GM18508 (cell line): ENCODE data around the gene TRIM50.

ENCODE experiments used
- ATAC-seq: cut with Tn5 transposase; IDR thresholded peaks from one replicate; pipeline ENCODE4 v1.9.1; 2021; ENCODE audit warnings: moderate number of reproducible peaks; ENCODE audit not compliant: insufficient read depth, unreplicated experiment

TRIM50 gene

GRCh38 chr7:73266719-73267368 lies 61.0 kb downstream of the TRIM50 start:
- ATAC-seq, result peak; percentile 57
